Breast epithelium (tissue), 3 donors: Measurements from ENCODE around the gene PROSER3.

Source experiments
- CTCF ChIP-seq, 3 donors: fragments of 450-650 bp; IDR thresholded peaks; one replicate each; pipeline ENCODE4 v1.5.1; 2016 to 2017; ENCODE audit warnings: antibody characterized with exemption in 3 of 3, mild to moderate bottlenecking in 3 of 3, moderate library complexity in 3 of 3
- POLR2A ChIP-seq: fragments of 450-650 bp; IDR thresholded peaks from one replicate; pipeline ENCODE4 v1.6.1; 2016; ENCODE audit warnings: antibody characterized with exemption, mild to moderate bottlenecking, moderate library complexity
- POLR2AphosphoS5 ChIP-seq, 3 donors: sonication (generic); formaldehyde crosslinking; IDR thresholded peaks; one replicate each; pipeline ENCODE4 v1.6.1; 2017; ENCODE audit warnings: antibody characterized with exemption in 3 of 3

DNA sequence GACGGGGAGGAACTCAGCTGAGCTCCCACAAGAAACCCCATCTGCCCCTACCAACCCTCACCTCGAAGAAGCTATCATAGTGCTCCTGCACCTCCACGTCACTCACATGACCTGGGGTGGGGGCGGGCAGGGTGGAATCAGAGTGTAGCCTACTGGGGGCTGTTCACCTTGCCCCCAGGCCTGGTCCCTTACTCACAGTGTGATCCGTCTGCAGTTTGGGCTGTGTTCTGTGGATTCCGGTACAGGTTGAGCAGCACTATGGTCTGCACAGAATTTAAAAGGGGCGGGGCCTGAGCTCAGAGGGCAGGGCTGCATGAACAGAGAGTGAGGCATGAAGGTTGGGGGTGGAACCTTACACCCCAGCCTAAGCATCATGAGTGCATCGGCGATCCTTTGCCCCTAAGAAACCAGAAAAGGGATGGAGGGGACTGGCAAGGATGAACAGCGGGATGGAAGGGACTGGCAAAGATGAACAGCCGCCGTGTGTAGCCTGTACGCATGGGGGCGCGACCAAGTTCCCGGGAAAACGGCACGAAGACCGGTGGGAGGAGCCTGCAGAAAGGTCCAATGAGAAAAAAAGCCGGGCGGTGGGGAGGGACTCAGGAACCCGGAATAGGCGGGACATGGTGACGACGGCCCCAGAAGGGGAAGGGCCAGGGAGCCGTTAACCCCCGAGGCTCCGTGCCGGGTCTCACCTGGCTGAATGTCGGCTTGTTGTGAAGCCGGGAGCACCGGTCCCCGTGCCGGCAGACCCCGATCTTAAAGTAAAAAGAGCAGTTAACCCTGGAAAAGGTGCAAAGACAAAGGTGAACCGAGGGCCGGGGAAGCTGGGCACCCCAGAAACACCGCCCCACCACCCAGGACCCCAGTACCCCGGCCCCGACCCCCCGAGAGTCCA is 13.3 kb upstream of the PROSER3 start:
- TF ChIP-seq CTCF (IDR thresholded peaks at IDR 0.05) (peak; percentile 19 to 23 (median 20)), POLR2AphosphoS5 (IDR thresholded peaks at IDR 0.05) (peak in 1 of 3 donors; percentile 81), POLR2A (no peak)
